Effector memory CD8-positive, alpha-beta T cell (primary cell): ENCODE measurements around the gene FOCAD.
A peak's percentile ranks its signal among the peaks of the same experiment; 100 is the strongest.

ENCODE experiments used
- ATAC-seq: fragments of 150-1000 bp; cut with Tn5 transposase; replicated peaks from 2 replicates; pipeline ENCODE4 v1.10.0; 2021; ENCODE audit warnings: mild to moderate bottlenecking, moderate library complexity
- DNase-seq, 3 experiments: peaks; one replicate each; pipeline ENCODE4 v3.0.0; 2021
- H3K27ac Mint-ChIP-seq, 2 donors: one replicate each; pipeline ENCODE4 v1.8.0; 2022; ENCODE audit warnings: mild to moderate bottlenecking in 2 of 2, mixed read lengths in 2 of 2, moderate library complexity in 2 of 2
- H3K27me3 Mint-ChIP-seq, 2 donors: one replicate each; pipeline ENCODE4 v1.8.0; 2022; ENCODE audit warnings: mixed read lengths in 2 of 2
- H3K36me3 Mint-ChIP-seq: one replicate; pipeline ENCODE4 v1.8.0; 2022; ENCODE audit warnings: mild to moderate bottlenecking, moderate library complexity, mixed read lengths; ENCODE audit not compliant: insufficient read depth
- H3K4me1 Mint-ChIP-seq, 2 donors: one replicate each; pipeline ENCODE4 v1.8.0; 2022; ENCODE audit warnings: low read depth in 2 of 2, mixed read lengths in 2 of 2
- H3K4me3 Mint-ChIP-seq, 2 donors: one replicate each; pipeline ENCODE4 v1.8.0; 2022; ENCODE audit warnings: mild to moderate bottlenecking in 2 of 2, mixed read lengths in 2 of 2, moderate library complexity in 2 of 2
- H3K9me3 Mint-ChIP-seq, 2 donors: one replicate each; pipeline ENCODE4 v1.8.0; 2022; ENCODE audit warnings: mixed read lengths in 2 of 2

The FOCAD gene

DNA sequence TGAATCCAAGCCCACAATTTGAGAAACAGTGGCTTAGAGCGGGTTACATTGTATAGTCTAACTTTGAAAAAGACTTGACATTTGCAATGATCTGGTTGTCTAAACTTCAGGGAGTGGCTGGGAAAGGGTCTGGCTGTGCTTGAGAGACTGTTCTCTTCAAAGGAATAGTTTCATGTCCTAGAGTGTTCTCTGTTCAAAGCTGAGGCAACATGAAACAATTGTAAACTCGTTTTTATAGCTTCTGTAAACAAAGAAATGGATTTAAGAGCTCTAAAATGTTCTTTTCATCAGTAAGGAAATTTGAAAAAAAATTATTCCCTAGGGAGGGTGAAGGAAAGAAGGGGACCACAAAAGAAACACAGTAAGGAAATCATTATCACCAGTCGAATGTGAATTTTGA is 41.6 kb downstream of the FOCAD start:
- peaks cover 15 to 16% of the 10 kb centered on the region in 2 donors for H3K4me1 Mint-ChIP-seq
- H3K9me3 Mint-ChIP-seq, result no peaks in the 10 kb centered on the region
- no peaks in the 10 kb centered on the region for H3K27me3 Mint-ChIP-seq
- ATAC-seq, result no peak
- H3K36me3 Mint-ChIP-seq, result peaks cover 4% of the 10 kb centered on the region
- peak overlapping the region in 1 of 2 donors; percentile 53 for H3K27ac Mint-ChIP-seq
- peak overlapping the region in 1 of 2 donors; percentile 22 for H3K4me3 Mint-ChIP-seq
- DNase-seq, result no peak

DNA sequence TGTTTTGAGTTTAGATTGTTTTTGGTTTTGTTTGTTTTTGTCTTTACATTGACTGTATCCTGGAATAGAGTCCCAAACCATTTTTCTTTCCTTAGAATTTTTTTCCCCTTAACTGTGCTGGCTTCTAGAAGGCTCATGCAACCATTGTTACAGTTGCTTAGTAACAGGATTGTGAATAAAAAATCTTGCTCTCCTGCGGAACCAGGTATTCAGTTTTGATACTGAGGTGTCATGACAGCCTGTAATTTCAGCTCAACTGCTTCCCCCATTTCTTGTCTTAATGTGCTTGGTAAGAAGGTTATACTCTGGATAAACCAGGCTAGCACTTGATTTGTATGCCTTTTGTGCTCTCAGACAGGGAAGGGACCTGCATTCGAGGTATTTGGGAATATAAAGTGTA is 42.1 kb downstream of the FOCAD start:
- no peak for DNase-seq
- Mint-ChIP-seq H3K36me3 (peaks cover 4% of the 10 kb centered on the region), H3K27me3 (no peaks in the 10 kb centered on the region), H3K4me3 (no peak overlapping the region), H3K4me1 (peaks cover 15 to 16% of the 10 kb centered on the region in 2 donors), H3K9me3 (no peaks in the 10 kb centered on the region), H3K27ac (peak overlapping the region in 1 of 2 donors; percentile 53)
- ATAC-seq, result no peak

DNA sequence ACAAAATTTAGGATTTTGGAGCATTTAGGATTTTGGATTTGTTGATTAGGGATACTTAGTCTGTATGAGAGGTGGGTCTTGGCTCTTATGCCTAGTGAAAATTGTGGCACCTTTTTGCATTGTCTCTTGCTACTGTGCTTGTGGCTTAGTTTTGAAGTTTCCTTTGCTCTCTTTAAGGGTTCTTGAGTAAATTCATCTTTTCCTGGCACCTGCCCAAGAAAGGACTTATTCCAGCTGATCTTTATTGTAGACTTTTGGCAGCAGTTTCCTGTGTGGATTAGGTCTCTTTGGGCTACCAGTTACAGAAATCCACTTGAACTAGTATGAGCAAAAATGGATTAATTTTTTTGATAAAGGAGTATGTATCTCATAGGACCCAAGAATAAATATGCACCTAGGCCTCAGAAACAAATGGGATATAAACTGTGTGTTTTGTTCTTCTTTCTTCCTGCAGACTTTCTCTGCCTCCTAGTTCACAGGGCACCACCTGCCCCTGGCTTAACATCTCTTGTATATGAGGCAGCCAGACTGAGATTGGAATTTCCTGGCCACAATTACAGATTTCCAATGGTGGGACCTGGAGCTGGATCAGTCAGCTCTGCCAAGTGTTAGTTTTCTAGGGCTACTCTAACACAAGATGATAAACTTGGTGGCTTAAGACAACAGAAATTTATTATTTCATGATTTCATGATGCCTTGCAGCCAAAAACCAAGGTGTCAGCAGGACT is 44.6 kb downstream of the FOCAD start:
- H3K4me1 Mint-ChIP-seq, result peaks cover 15 to 16% of the 10 kb centered on the region in 2 donors
- DNase-seq (no peak), ATAC-seq (no peak)
- no peaks in the 10 kb centered on the region for H3K36me3 Mint-ChIP-seq
- no peaks in the 10 kb centered on the region for H3K27me3 Mint-ChIP-seq
- no peak overlapping the region for H3K27ac Mint-ChIP-seq
- no peak overlapping the region for H3K4me3 Mint-ChIP-seq
- no peaks in the 10 kb centered on the region for H3K9me3 Mint-ChIP-seq

DNA sequence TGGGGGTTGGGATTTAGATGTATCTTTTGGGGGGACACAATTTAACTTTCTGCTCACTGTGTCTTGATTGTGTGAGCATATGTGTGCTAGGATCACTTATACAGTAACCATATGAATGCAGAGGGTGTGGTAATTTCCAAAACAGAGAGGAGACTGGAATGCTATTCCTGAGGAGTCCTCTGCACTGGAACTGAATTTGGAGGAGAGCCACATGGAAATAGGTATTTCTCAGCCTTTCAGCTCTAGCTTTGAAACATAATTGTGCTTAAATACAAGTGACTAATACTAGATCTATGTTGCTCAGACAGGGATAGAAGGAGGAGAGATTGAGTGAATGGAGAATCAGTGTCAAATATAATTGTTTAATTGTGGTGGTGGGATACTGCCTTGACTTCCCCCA is 45.5 kb downstream of the FOCAD start:
- ATAC-seq, result no peak
- H3K9me3 Mint-ChIP-seq, result no peaks in the 10 kb centered on the region
- H3K4me3 Mint-ChIP-seq, result no peak overlapping the region
- peaks cover 15 to 16% of the 10 kb centered on the region in 2 donors for H3K4me1 Mint-ChIP-seq
- H3K36me3 Mint-ChIP-seq, result no peaks in the 10 kb centered on the region
- no peaks in the 10 kb centered on the region for H3K27me3 Mint-ChIP-seq
- no peak overlapping the region for H3K27ac Mint-ChIP-seq
- DNase-seq, result no peak

DNA sequence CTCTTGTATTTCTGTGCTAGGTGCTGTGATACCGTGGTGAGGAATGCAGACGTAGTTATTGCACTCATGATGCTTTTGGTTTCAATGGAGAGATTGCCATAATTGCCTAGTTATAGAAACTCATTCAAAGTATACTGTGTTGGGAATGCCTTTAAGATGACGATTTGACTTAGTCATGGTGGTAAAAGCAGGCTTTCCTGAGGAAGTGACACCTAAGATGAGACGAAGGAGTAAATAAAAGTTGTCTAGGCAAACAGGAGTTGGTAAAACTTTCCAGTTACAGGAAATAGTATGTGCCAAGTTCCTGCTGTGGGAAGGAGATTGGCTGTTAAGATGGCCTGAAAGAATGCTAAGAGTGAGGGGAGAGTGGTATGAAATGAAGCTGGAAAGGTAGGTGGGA is 48.1 kb downstream of the FOCAD start:
- no peak for ATAC-seq
- no peak for DNase-seq
- Mint-ChIP-seq H3K27me3 (no peaks in the 10 kb centered on the region), H3K9me3 (no peaks in the 10 kb centered on the region), H3K4me3 (no peak overlapping the region), H3K36me3 (no peaks in the 10 kb centered on the region), H3K27ac (no peak overlapping the region), H3K4me1 (peaks cover 7% of the 10 kb centered on the region in 2 donors)

DNA sequence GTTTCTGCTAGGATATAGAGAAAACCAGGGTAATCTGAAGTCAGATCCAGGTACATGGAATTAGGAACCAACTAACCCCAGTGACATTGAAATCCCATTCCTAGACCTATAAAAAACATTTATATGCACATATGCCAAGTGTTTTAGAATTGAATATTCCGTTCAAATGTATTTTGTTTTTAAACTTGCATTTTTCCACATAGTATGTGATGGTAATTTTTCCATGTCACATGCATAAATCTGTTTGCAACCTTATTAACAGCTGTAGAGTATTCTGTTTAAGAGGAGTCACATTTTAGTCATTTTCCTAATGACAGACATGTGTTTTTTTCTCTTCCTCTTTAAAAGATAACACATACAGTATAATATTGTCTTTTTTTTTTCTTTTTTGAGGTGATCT is 50.2 kb downstream of the FOCAD start:
- DNase-seq, result no peak
- Mint-ChIP-seq H3K4me1 (peaks cover 6 to 7% of the 10 kb centered on the region in 2 donors), H3K4me3 (no peak overlapping the region), H3K9me3 (no peaks in the 10 kb centered on the region), H3K36me3 (no peaks in the 10 kb centered on the region), H3K27me3 (no peaks in the 10 kb centered on the region), H3K27ac (no peak overlapping the region)
- ATAC-seq, result no peak

DNA sequence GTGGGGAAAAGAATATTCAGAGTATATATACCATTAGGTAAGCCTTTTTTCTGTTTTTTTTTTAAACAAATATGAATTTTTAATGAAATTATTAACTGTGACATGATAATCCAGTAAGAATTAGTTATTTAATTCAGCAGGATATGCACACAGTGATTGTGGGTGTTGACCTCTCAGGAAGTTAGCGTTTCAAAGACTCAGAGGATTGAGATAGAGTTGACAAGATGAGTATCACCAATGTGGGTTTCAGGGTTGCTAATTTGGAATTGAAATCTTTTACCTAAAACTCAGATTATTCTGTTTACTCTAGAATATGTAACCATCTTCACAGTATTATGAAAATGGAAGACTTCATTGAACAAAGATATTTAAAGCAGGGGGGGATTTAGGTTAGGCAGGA is 56.2 kb downstream of the FOCAD start:
- Mint-ChIP-seq H3K4me1 (peaks cover 10 to 15% of the 10 kb centered on the region in 2 donors), H3K27me3 (no peaks in the 10 kb centered on the region), H3K36me3 (peaks cover 5% of the 10 kb centered on the region), H3K9me3 (no peaks in the 10 kb centered on the region), H3K4me3 (no peak overlapping the region), H3K27ac (peak overlapping the region in 1 of 2 donors; percentile 45)
- DNase-seq (no peak), ATAC-seq (peak; percentile 60)

DNA sequence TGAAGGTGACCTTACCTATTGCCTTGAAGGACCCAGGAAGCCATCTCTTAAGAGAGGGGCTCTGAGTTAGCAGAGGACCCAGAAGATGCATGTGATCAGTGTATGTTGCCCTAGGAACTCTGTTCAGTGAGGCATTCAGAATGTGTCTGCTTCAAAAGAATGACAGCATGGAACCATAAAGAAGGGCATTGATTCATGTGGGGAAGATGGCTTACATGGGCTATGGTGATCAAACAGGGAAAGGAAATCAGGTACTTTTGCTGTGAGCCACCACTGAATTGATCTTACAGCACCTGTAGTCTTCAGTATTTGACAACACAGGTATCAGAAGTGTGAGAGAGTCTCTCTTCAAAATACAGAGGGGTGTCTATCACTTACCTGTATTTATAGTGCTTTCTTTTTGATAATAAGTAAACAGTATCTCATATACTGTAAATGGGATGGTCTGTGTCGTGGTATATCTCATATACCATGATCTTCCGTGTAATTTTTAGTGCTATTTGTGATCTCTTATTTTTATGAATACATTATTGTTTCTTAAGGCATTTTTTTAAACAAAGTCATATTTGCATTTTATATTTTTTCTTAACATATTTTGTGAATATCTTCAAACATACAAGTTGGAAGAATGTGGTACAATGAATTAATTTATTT is 57.0 kb downstream of the FOCAD start:
- DNase-seq (no peak), ATAC-seq (no peak)
- Mint-ChIP-seq H3K36me3 (peaks cover 5% of the 10 kb centered on the region), H3K27ac (peak overlapping the region in 1 of 2 donors; percentile 45), H3K4me3 (no peak overlapping the region), H3K9me3 (no peaks in the 10 kb centered on the region), H3K4me1 (peaks cover 10 to 15% of the 10 kb centered on the region in 2 donors), H3K27me3 (no peaks in the 10 kb centered on the region)

DNA sequence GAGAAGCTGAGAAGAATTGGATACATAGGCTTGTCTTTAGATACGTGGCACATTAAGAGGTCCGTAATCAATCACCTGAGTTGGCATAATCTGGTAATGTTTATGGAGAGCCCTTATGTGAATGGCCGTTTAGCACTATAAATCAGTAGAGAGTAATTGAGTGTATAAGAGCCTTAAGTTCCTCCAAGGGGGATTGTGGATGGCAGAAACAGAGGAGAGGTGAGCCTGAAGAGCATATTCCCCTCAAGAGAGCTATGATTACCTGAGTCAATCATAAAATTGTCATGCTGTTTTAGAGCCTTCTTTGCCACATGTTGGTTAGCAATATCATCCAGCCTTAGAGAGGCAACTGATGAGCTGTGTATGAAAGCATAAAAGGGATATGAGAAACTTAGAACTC is 58.8 kb downstream of the FOCAD start:
- Mint-ChIP-seq H3K4me3 (no peak overlapping the region), H3K27ac (no peak overlapping the region)

DNA sequence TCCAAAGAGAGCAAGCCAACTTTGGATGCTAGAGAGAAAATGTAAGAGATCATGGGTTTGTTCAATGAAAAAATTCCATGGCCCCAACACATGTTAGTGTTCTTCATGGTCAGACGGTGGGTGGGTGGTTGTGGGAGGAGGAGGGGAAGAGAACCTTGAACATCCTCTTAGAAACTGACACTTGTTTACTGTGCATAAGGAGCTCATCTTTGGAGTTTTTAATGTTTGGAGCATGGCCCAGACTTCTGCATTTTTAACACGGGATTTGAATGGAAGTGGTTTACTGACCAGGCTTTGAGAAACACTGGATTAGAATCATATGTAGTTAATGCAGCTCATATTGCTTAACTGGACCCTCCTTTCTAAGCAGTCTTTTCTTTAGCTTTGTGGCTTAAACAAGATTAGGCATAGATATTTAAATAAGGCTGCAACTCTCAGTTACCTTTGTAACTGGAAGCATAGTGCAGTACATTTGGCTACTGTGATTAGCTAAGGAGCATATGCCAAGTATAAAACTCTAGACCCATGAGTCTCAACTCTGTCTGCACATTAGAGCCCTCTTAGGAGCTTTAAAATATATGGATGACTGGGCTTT is 60.1 kb downstream of the FOCAD start:
- H3K4me1 Mint-ChIP-seq, result peaks cover 10 to 15% of the 10 kb centered on the region in 2 donors
- ATAC-seq, result no peak
- no peaks in the 10 kb centered on the region for H3K9me3 Mint-ChIP-seq
- DNase-seq, result no peak
- H3K4me3 Mint-ChIP-seq, result no peak overlapping the region
- H3K27ac Mint-ChIP-seq, result no peak overlapping the region
- H3K36me3 Mint-ChIP-seq, result peaks cover 5% of the 10 kb centered on the region
- H3K27me3 Mint-ChIP-seq, result no peaks in the 10 kb centered on the region

More for the DNA sequence above, 58.8 kb downstream of the FOCAD start:
- Mint-ChIP-seq H3K4me1 (peaks cover 10 to 15% of the 10 kb centered on the region in 2 donors), H3K36me3 (peaks cover 5% of the 10 kb centered on the region), H3K27me3 (no peaks in the 10 kb centered on the region), H3K9me3 (no peaks in the 10 kb centered on the region)
- ATAC-seq (no peak), DNase-seq (no peak)

DNA sequence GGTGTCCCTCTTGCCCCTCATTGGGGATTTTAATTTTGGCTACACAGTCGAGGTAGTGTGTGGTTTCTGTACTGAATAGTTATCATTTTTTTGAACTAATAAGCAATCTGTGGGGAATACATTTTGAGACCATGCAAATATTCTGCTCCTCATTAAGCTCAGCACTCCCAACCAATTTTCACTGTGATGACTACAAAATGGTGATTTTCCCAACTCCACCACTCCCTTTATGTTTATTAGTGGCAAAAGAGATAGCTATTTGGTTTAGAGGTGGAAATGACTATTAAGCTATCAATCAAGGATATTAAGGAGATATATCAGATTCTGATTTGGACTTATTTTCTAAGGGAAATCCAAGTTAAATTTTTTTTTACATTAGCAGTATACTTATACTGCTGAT is 62.9 kb downstream of the FOCAD start:
- no peaks in the 10 kb centered on the region for H3K27me3 Mint-ChIP-seq
- H3K9me3 Mint-ChIP-seq, result no peaks in the 10 kb centered on the region
- no peak overlapping the region for H3K4me3 Mint-ChIP-seq
- no peak for ATAC-seq
- H3K27ac Mint-ChIP-seq, result no peak overlapping the region
- DNase-seq, result no peak
- no peaks in the 10 kb centered on the region for H3K36me3 Mint-ChIP-seq
- peaks cover 0 to 3% of the 10 kb centered on the region in 2 donors for H3K4me1 Mint-ChIP-seq

DNA sequence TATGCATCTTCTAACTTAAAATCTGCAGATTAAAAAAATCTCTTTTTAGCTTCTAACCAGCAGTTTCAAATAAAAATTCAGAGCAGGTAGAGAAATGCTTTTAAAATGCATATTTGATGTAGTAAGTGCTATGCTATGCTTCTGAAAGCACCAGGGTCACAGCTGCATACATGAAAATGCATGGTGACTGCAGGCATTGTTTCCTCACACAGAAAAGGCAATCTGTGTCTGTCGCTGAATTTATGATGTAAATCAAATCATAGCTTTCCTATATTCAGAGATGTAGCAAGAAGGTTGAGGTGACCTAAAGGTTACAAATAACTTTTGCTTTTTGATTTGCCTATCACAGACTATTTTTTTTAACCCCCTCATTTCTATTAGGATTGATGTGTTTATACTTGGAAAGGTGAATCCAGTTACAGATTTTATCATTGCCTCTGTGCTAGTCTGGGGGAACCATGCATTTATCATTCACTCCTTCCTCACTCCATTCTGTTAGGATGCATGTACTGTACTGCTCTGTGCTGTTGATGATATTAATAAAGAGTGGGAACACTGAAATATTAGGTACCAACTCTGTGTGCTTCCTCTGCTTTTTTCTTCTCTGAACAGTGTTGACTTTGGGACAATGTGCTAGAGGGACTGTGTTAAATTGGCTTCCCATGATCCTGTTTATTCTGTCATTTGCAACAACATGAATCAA is 65.6 kb downstream of the FOCAD start:
- H3K36me3 Mint-ChIP-seq, result no peaks in the 10 kb centered on the region

DNA sequence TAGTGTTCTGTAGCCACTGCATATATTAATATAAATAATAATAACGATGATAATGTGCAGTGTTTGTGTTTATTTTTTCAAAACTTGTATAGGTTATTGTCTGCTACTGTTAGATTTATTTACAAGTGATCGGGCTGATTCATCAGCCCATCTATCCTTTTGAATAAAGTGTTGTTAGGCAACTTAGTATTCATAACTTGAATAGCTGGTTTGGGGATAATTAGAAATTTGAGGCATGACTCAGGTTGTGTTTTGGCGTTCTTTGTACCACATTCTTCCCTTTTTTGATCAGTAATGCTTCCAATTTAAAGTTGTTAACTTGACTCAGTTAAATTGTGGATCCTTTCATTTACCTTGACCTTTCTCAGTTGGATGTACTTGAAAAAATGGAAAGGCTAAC is 69.7 kb downstream of the FOCAD start:
- Mint-ChIP-seq H3K4me1 (no peaks in the 10 kb centered on the region), H3K27ac (no peak overlapping the region)

More for the DNA sequence above, 65.6 kb downstream of the FOCAD start:
- no peak for DNase-seq
- Mint-ChIP-seq H3K9me3 (no peaks in the 10 kb centered on the region), H3K27ac (no peak overlapping the region), H3K27me3 (no peaks in the 10 kb centered on the region), H3K4me3 (no peak overlapping the region), H3K4me1 (no peaks in the 10 kb centered on the region)
- no peak for ATAC-seq

More for the DNA sequence above, 69.7 kb downstream of the FOCAD start:
- H3K27me3 Mint-ChIP-seq, result no peaks in the 10 kb centered on the region
- peaks cover 0 to 2% of the 10 kb centered on the region in 2 donors for H3K9me3 Mint-ChIP-seq
- ATAC-seq (no peak), DNase-seq (no peak)
- no peak overlapping the region for H3K4me3 Mint-ChIP-seq
- peaks cover 10% of the 10 kb centered on the region for H3K36me3 Mint-ChIP-seq
